Stimulated activated memory B cell treated with anti-CD40 and anti-IgM and Interleukin-4, amounts not matched to agents 10 μg/mL and 1 μg/mL and 100 μg/mL, for 72 hours (primary cell): Measurements from ENCODE around the gene CYP2W1.
"Not testable (repeated sequence)": the region's sequence is repeated elsewhere in the genome, so short reads cannot be mapped to it uniquely, and the experiment has no call there.

Experiments
- ATAC-seq: fragments of 150-1000 bp; cut with Tn5 transposase; 2 replicates; pipeline ENCODE4 v1.10.0; 2021
- H3K27ac Mint-ChIP-seq: one replicate; pipeline ENCODE4 v1.8.0; 2022; ENCODE audit warnings: mild to moderate bottlenecking, mixed read lengths
- H3K27me3 Mint-ChIP-seq: one replicate; pipeline ENCODE4 v1.8.0; 2022; ENCODE audit warnings: mixed read lengths
- H3K36me3 Mint-ChIP-seq: one replicate; pipeline ENCODE4 v1.8.0; 2022; ENCODE audit warnings: mixed read lengths
- H3K4me1 Mint-ChIP-seq: one replicate; pipeline ENCODE4 v1.8.0; 2022; ENCODE audit warnings: mixed read lengths
- H3K4me3 Mint-ChIP-seq: one replicate; pipeline ENCODE4 v1.8.0; 2022; ENCODE audit warnings: mild to moderate bottlenecking, moderate library complexity, mixed read lengths
- H3K9me3 Mint-ChIP-seq: one replicate; pipeline ENCODE4 v1.8.0; 2022; ENCODE audit warnings: mixed read lengths

CYP2W1 gene

DNA sequence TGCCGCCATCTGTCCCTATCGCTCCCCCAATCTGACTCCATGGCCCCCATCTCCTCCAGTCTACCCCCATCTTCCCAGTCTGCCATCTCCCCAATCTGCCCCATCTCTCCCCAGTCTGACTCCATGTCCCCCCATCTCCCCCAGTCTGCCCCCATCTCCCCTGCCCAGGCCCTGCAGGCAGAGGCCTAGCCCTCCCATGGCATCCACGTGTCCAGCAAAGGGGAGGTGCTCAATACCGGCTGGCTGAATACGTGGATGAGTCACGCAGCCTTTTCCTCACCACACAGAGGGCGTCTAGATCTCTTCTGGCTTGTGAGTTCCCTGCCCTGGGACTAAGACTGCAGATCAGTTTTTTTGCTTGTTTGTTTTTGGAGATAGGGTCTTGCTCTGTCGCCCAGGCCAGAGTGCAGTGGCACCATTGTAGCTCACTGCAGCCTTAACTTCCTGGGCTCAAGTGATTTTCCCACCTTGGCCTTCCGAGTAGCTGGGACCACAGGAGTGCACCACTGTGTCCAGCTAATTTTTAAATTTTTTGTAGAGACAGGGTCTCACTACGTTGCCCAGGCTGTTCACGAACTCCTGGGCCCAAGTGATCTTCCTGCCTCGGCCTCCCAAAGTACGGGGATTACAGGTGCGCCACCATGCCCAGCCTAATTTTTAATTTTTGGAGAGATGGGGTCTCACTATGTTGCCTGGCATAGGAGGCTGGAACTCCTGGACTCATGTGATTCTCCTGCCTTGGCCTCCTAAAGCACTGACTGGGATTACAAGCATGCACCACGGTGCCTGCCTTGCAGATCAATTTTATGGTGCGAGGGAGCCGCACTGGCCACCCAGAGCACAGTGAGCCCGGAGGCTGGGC lies 46.0 kb downstream of the CYP2W1 start:
- Mint-ChIP-seq H3K27ac (peak overlapping the region; percentile 86), H3K4me3 (peak overlapping the region; percentile 77), H3K27me3 (peaks cover 9% of the 10 kb centered on the region), H3K4me1 (peaks cover 64% of the 10 kb centered on the region), H3K36me3 (peaks cover 28% of the 10 kb centered on the region), H3K9me3 (no peaks in the 10 kb centered on the region)
- ATAC-seq: peak; percentile 35

DNA sequence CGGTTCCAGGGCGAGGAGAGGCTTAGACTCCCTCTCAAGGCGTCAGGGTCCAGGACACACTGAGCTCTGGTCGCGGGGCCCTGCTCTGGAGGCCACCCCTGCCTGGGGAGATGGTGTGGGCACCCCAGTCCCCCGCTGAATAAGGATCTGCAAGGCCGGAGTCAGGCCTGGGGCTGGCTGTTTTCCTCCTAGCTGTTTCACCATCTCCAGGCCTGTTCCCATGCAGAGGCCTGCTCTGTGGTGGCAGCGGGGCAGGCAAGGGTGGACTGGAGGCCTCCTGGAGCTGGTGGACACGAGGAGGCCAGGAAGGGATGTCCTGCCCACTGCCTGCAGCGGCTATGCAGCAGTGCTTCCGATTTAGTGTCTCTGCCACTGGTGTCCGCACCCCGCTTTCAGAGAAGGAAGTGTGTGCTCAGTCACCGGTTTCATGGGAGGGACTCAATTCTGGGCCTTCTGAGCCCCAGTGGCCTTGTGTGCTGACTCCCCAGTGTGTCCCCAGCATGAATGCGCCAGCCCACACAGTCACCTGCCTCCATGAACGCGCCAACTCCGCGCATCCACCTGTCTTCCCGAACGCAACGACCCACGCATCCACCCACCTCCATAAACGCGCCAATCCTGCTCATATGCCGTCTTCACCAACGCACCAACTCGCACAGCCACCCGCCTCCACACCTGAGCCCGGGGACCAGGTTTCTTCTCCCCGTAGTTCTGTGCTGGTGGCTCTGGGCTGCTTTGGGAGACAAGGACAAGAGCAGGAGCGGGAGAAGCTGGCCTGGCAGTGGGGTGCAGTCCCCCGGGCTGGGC lies 46.9 kb downstream of the CYP2W1 start:
- H3K27ac Mint-ChIP-seq: peak overlapping the region; percentile 50
- no peak for ATAC-seq
- H3K9me3 Mint-ChIP-seq: no peaks in the 10 kb centered on the region
- peaks cover 24% of the 10 kb centered on the region for H3K36me3 Mint-ChIP-seq
- H3K4me3 Mint-ChIP-seq: peak overlapping the region; percentile 77
- peaks cover 56% of the 10 kb centered on the region for H3K4me1 Mint-ChIP-seq
- peaks cover 9% of the 10 kb centered on the region for H3K27me3 Mint-ChIP-seq

DNA sequence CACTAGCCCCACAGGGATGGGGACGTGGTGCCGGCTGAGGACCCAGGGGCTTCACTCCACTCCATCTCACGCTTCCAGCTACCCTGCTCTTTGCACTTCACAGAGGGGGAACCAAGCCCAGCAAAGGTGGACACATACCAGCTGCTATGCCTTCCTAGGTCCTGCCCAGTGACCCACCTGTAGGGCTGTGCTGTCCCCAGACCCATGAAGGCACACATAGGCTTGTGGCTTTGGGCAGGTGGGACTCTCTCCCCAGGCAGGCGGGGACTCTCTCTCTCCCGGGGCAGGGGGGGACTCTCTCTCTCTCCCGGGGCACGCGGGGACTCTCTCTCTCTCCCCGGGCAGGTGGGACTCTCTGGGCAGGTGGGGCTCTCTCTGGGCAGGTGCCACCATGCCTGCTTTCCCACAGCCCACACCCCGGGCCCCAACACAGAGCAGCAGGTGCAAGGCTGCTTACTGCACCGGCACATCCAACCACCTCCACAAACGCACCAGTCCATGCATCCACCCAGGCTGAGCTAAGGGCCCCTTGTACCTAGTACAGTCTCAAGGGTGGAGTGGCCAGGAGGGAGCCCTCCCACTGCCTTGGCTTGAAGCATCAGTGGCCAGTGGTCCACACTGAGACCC lies 47.6 kb downstream of the CYP2W1 start:
- peaks cover 19% of the 10 kb centered on the region for H3K36me3 Mint-ChIP-seq
- H3K27ac Mint-ChIP-seq: peak overlapping the region; percentile 50
- H3K9me3 Mint-ChIP-seq: no peaks in the 10 kb centered on the region
- H3K27me3 Mint-ChIP-seq: peaks cover 9% of the 10 kb centered on the region
- peaks cover 49% of the 10 kb centered on the region for H3K4me1 Mint-ChIP-seq
- no peak overlapping the region for H3K4me3 Mint-ChIP-seq
- no peak for ATAC-seq

DNA sequence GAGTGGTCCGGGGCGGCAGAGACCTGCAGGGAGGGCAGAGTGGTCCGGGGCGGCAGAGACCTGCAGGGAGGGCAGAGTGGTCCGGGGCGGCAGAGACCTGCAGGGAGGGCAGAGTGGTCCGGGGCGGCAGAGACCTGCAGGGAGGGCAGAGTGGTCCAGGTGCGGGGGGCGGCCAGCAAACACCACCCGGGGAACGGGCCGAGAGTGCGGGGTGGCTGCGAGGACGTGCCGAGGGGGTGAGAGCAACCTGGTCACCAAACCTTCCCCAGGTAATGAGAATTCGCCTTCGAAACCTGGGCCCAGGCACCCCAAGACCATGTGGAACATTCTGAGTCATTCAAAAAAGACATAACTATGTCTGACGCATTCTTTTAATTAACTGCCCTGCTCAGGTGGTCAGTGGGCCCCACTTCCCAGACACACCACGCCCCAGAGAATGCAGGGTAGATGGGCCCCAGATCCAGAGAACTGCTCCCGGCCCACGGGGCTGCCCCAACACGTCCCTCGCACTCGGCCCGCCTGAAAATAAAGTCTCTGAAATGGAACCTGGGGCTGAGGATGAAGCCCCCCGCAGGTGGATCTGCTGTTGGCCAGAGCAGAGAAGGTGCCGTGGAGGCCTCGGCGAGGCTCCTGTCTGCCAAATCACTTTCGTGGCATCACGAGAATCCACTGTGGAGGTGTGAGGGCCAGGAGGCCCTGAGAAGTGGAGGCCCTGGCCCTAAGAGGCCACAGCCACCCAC lies 48.9 kb downstream of the CYP2W1 start:
- no peak overlapping the region for H3K4me3 Mint-ChIP-seq
- peaks cover 9% of the 10 kb centered on the region for H3K27me3 Mint-ChIP-seq
- H3K27ac Mint-ChIP-seq: no peak overlapping the region
- peaks cover 8% of the 10 kb centered on the region for H3K36me3 Mint-ChIP-seq
- peaks cover 35% of the 10 kb centered on the region for H3K4me1 Mint-ChIP-seq
- no peak for ATAC-seq
- H3K9me3 Mint-ChIP-seq: no peaks in the 10 kb centered on the region

DNA sequence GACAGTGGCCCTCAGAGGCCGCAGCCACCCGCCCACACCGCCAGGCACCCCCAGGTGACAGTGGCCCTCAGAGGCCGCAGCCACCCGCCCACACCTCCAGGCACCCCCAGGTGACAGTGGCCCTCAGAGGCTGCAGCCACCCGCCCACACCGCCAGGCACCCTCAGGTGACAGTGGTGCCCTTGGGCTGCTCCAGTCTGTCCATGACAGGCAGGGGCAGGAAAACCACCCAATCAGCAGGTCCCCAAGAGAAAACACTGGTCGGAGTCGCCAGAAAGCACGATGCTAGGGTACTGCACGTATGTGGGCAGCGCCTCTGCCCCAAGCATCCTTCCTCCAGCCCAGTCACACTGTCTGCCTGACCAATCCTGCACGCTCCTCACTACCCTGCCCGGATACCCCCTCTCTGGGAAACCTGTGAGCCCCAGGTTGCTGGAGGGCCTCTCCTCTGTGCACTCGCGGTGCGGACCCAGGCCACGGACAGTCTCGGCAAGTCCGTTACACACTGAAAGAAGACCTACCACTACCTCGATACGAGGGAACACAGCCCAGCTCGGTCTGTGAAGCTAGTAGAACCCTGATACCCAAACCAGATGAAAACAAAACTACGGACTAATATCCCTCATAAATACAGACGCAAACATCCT lies 49.7 kb downstream of the CYP2W1 start:
- Mint-ChIP-seq H3K4me1 (peaks cover 28% of the 10 kb centered on the region), H3K9me3 (no peaks in the 10 kb centered on the region), H3K27ac (peak overlapping the region; percentile 4), H3K27me3 (peaks cover 9% of the 10 kb centered on the region), H3K4me3 (no peak overlapping the region), H3K36me3 (no peaks in the 10 kb centered on the region)
- no peak for ATAC-seq

DNA sequence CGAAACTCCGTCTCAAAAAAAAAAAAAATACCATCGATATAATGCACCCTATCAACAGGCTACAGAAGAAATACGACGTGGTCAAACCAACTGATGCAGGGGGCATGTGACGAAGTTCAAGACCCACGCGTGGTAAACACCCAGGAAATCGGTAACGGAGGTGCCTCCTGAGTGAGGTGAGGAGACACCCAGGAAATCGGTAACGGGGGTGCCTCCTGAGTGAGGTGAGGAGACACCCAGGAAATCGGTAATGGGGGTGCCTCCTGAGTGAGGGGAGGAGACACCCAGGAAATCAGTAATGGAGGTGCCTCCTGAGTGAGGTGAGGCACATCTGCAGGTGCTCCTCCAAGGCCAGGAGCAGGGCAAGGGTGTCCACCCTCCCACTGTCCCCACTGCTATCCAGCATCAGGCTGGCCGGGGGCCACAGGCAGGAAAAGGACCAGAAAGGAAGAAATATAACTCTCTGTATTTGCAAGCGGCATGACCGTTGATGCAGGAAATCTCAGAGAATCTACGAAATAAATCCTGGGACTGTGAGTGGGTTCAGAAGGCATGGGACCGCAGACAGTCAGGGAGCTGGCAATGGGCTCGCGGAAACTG lies 50.7 kb downstream of the CYP2W1 start:
- Mint-ChIP-seq H3K27me3 (peaks cover 9% of the 10 kb centered on the region), H3K4me3 (no peak overlapping the region), H3K36me3 (no peaks in the 10 kb centered on the region), H3K4me1 (peaks cover 25% of the 10 kb centered on the region), H3K9me3 (no peaks in the 10 kb centered on the region), H3K27ac (no peak overlapping the region)
- no peak for ATAC-seq

DNA sequence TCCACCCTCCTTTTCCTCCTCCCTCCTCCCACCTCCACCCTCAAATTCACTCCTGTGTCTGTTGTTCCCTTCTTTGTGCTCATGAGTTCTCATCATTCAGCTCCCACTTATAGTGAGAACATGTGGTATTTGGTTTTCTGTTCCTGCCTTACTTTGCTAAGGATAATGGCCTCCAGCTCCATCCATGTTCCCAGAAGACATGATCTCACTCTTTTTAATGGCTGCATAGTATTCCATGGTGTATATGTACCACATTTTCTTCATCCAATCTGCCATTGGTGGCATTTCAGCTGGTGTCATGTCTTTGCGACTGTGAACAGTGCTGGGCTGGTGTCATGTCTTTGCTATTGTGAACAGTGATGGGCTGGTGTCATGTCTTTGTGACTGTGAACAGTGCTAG lies 51.8 kb downstream of the CYP2W1 start:
- not testable (repeated sequence) for H3K27me3 Mint-ChIP-seq, H3K27ac Mint-ChIP-seq, H3K9me3 Mint-ChIP-seq, H3K4me3 Mint-ChIP-seq, H3K36me3 Mint-ChIP-seq, ATAC-seq
- H3K4me1 Mint-ChIP-seq: peaks cover 14% of the 10 kb centered on the region

GRCh38 chr7:1036164-1036928 lies 53.4 kb downstream of the CYP2W1 start:
- not testable (repeated sequence) for ATAC-seq, H3K27me3 Mint-ChIP-seq, H3K27ac Mint-ChIP-seq, H3K4me3 Mint-ChIP-seq, H3K36me3 Mint-ChIP-seq, H3K4me1 Mint-ChIP-seq, H3K9me3 Mint-ChIP-seq
